Naive thymus-derived CD4-positive, alpha-beta T cell (primary cell): ENCODE results near the gene MFF. TPM values are rescaled to one million over a fixed set of nuclear protein-coding genes. Genes with fewer than 3 reads are reported as not detected.
A peak's percentile ranks its signal among the peaks of the same experiment; 100 is the strongest.

Experiments used
- ATAC-seq: fragments of 150-1000 bp; cut with Tn5 transposase; 2 replicates; pipeline ENCODE4 v1.10.0; 2021; ENCODE audit warnings: mild to moderate bottlenecking, moderate library complexity
- CTCF ChIA-PET: fragments of 350-600 bp; sonication (Branson Sonifier 250); formaldehyde crosslinking; loops from one replicate; lab custom pipeline; 2021; ENCODE audit warnings: antibody characterized with exemption; lab: Charles Lee
- POLR2A ChIA-PET: fragments of 350-600 bp; sonication (Branson Sonifier 250); formaldehyde crosslinking; loops from one replicate; lab custom pipeline; 2021; ENCODE audit warnings: antibody characterized with exemption, inconsistent platforms; lab: Charles Lee
- DNase-seq, 9 donors: peaks; one replicate each; pipeline versions ENCODE4 v3.0.0 to v3.0.0-alpha.2; 2020 to 2022; ENCODE audit warnings: mixed read lengths in 1 of 9
- H3K27ac ChIP-seq: one replicate; pipeline ENCODE4 v1.7.0; 2013; ENCODE audit warnings: mild to moderate bottlenecking, low read depth, low read length, moderate library complexity
- H3K27me3 ChIP-seq, 2 donors: one replicate each; pipeline ENCODE4 v1.7.0; 2013; ENCODE audit warnings: low read length in 2 of 2, mild to moderate bottlenecking in 2 of 2, moderate library complexity in 2 of 2; ENCODE audit not compliant: control insufficient read depth in 2 of 2, insufficient read depth in 2 of 2
- H3K36me3 ChIP-seq, 3 experiments: 1 replicate in 2 of 3; 2 replicates in 1 of 3; pipeline ENCODE4 v1.7.0; 2013; ENCODE audit warnings: low read length in 3 of 3, mild to moderate bottlenecking in 3 of 3, moderate library complexity in 1 of 3; ENCODE audit not compliant: insufficient read depth in 3 of 3, control insufficient read depth in 2 of 3
- H3K4me1 ChIP-seq, 2 donors: one replicate each; pipeline ENCODE4 v1.7.0; 2013; ENCODE audit warnings: low read length in 2 of 2, mild to moderate bottlenecking in 2 of 2, moderate library complexity in 1 of 2; ENCODE audit not compliant: control insufficient read depth in 2 of 2, insufficient read depth in 2 of 2
- H3K4me3 ChIP-seq: 2 replicates; pipeline ENCODE4 v1.7.0; 2013; ENCODE audit warnings: mild to moderate bottlenecking, low read length
- H3K9me3 ChIP-seq, 3 experiments: 1 replicate in 2 of 3; 2 replicates in 1 of 3; pipeline ENCODE4 v1.7.0; 2013; ENCODE audit warnings: low read length in 3 of 3; ENCODE audit not compliant: control insufficient read depth in 2 of 3
- H3K27ac Mint-ChIP-seq, 9 donors: one replicate each; pipeline ENCODE4 v1.8.0; 2020 to 2022; ENCODE audit warnings: mixed read lengths in 9 of 9, mild to moderate bottlenecking in 8 of 9, moderate library complexity in 5 of 9, inconsistent platforms in 2 of 9
- H3K27me3 Mint-ChIP-seq, 5 donors: one replicate each; pipeline ENCODE4 v1.8.0; 2021 to 2022; ENCODE audit warnings: mixed read lengths in 5 of 5, mild to moderate bottlenecking in 1 of 5
- H3K36me3 Mint-ChIP-seq, 5 donors: one replicate each; pipeline ENCODE4 v1.8.0; 2020 to 2022; ENCODE audit warnings: mixed read lengths in 5 of 5, mild to moderate bottlenecking in 3 of 5, inconsistent platforms in 1 of 5
- H3K4me1 Mint-ChIP-seq, 7 donors: one replicate each; pipeline ENCODE4 v1.8.0; 2020 to 2022; ENCODE audit warnings: mixed read lengths in 7 of 7, mild to moderate bottlenecking in 3 of 7, inconsistent platforms in 1 of 7
- H3K4me3 Mint-ChIP-seq, 10 donors: one replicate each; pipeline ENCODE4 v1.8.0; 2020 to 2022; ENCODE audit warnings: mild to moderate bottlenecking in 10 of 10, mixed read lengths in 10 of 10, moderate library complexity in 6 of 10, inconsistent platforms in 2 of 10
- H3K9me3 Mint-ChIP-seq, 11 donors: one replicate each; pipeline ENCODE4 v1.8.0; 2020 to 2022; ENCODE audit warnings: mixed read lengths in 11 of 11, mild to moderate bottlenecking in 4 of 11, inconsistent platforms in 1 of 11, moderate library complexity in 1 of 11
- intact Hi-C, 2 donors: fragments of 100-400 bp; cut with micrococcal nuclease; formaldehyde crosslinking; loops; one replicate each; pipeline ENCODE4 v1.15.1; 2023
- polyA plus RNA-seq, 2 donors: library from polyadenylated mRNA; unstranded; fragments of 300-500 nt; fragmentation: Illumina TruSeq; gene quantifications; one replicate each; pipeline ENCODE4 v1.2.3, GENCODE V29; 2021
- total RNA-seq, 6 experiments: library from RNA in 5 of 6; stranded (reverse) in 5 of 6; gene quantifications; 1 replicate in 5 of 6; 2 replicates in 1 of 6; pipeline ENCODE4 v1.2.3 and lab custom pipeline; 2021 to 2026

The MFF gene
- total and polyA plus RNA-seq, 7 experiments from 2014 or later, result 51.7 to 153 (median 63.1) TPM

GRCh38 chr2:227325839-227326195 lies 766 bp downstream of the MFF start:
- H3K9me3 Mint-ChIP-seq, result peaks cover 0 to 15% (median 0%) of the 10 kb centered on the region in 11 donors
- H3K36me3 Mint-ChIP-seq, result peaks cover 0 to 16% (median 5%) of the 10 kb centered on the region in 5 donors
- Histone ChIP-seq H3K9me3 (no peaks in the 10 kb centered on the region), H3K27me3 (no peaks in the 10 kb centered on the region), H3K27ac (peak overlapping the region; percentile 92), H3K4me1 (peaks cover 4 to 24% of the 10 kb centered on the region in 2 donors), H3K36me3 (peaks cover 0 to 10% (median 0%) of the 10 kb centered on the region in 3 experiments), H3K4me3 (peak overlapping the region; percentile 76)
- H3K4me3 Mint-ChIP-seq, result peak overlapping the region; percentile 91 to 97 (median 96)
- ATAC-seq (no peak), DNase-seq (peak in 1 of 9 donors; percentile 23)
- peak overlapping the region; percentile 83 to 97 (median 95) for H3K27ac Mint-ChIP-seq
- peaks cover 8 to 59% (median 46%) of the 10 kb centered on the region in 7 donors for H3K4me1 Mint-ChIP-seq
- intact Hi-C loops, result loop anchor here (1.0 to 5.0 kb wide), 6 partner anchors 89 to 1659 kb away; partner anchors contain the start of genes AGFG1 (in 2 of the 2), RHBDD1 (in 2 of the 2) and IRS1 (in 1 of the 2)
- ChIA-PET CTCF (no interaction called here), POLR2A (interaction anchor here (0.9 to 1.0 kb wide), 2 partner anchors 138 to 141 kb away, joined by 3 read pairs; no protein-coding TSS in a partner anchor)
- peaks cover 0 to 13% (median 0%) of the 10 kb centered on the region in 5 donors for H3K27me3 Mint-ChIP-seq

GRCh38 chr2:227326783-227327182 lies 1.7 kb downstream of the MFF start:
- no peak overlapping the region for H3K27ac Mint-ChIP-seq
- H3K4me1 ChIP-seq, result peaks cover 4 to 24% of the 10 kb centered on the region in 2 donors
- H3K27ac ChIP-seq, result no peak overlapping the region
- peak overlapping the region in 9 of 10 donors; percentile 39 to 97 (median 93) for H3K4me3 Mint-ChIP-seq
- no peak overlapping the region for H3K4me3 ChIP-seq
- ChIA-PET CTCF (no interaction called here), POLR2A (interaction anchor here (1.0 kb wide), 1 partner anchor 137 kb away, joined by 3 read pairs; no protein-coding TSS in a partner anchor)
- H3K27me3 Mint-ChIP-seq, result peaks cover 0 to 13% (median 0%) of the 10 kb centered on the region in 5 donors
- DNase-seq (no peak), ATAC-seq (no peak)
- H3K9me3 ChIP-seq, result no peaks in the 10 kb centered on the region
- no peaks in the 10 kb centered on the region for H3K27me3 ChIP-seq
- H3K36me3 Mint-ChIP-seq, result peaks cover 4 to 20% (median 8%) of the 10 kb centered on the region in 5 donors
- peaks cover 0 to 15% (median 0%) of the 10 kb centered on the region in 3 experiments for H3K36me3 ChIP-seq
- peaks cover 0 to 14% (median 0%) of the 10 kb centered on the region in 11 donors for H3K9me3 Mint-ChIP-seq
- intact Hi-C loops, result loop anchor here in 1 of 2 donors (5.0 kb wide), 1 partner anchor 1659 kb away; no protein-coding TSS in a partner anchor
- peaks cover 13 to 64% (median 46%) of the 10 kb centered on the region in 7 donors for H3K4me1 Mint-ChIP-seq

- DNase-seq (no peak), ATAC-seq (no peak)
- Histone ChIP-seq H3K4me3 (no peak overlapping the region), H3K27ac (no peak overlapping the region), H3K36me3 (peaks cover 0 to 55% (median 5%) of the 10 kb centered on the region in 3 experiments), H3K27me3 (no peaks in the 10 kb centered on the region), H3K4me1 (no peaks in the 10 kb centered on the region), H3K9me3 (no peaks in the 10 kb centered on the region)
- Mint-ChIP-seq H3K27me3 (no peaks in the 10 kb centered on the region), H3K4me1 (peaks cover 2 to 15% (median 8%) of the 10 kb centered on the region in 7 donors), H3K9me3 (no peaks in the 10 kb centered on the region), H3K4me3 (no peak overlapping the region), H3K27ac (no peak overlapping the region), H3K36me3 (peaks cover 21 to 65% (median 43%) of the 10 kb centered on the region in 5 donors)
- ChIA-PET POLR2A (no interaction called here), CTCF (no interaction called here)
- intact Hi-C loops, result no loop called here
These were observed 10.7 kb downstream of the MFF start for GRCh38 chr2:227335713-227336112.

GRCh38 chr2:227337442-227337841 lies 12.4 kb downstream of the MFF start:
- peaks cover 13 to 58% (median 34%) of the 10 kb centered on the region in 5 donors for H3K36me3 Mint-ChIP-seq
- DNase-seq, result no peak
- CTCF ChIA-PET, result interaction anchor here (0.6 kb wide), 2 partner anchors 21 to 42 kb away, joined by 3 to 4 read pairs; no protein-coding TSS in a partner anchor
- ATAC-seq, result no peak
- intact Hi-C loops, result no loop called here
- H3K4me1 Mint-ChIP-seq, result peaks cover 0 to 13% (median 4%) of the 10 kb centered on the region in 7 donors
- POLR2A ChIA-PET, result interaction anchor here (0.6 kb wide), 1 partner anchor 9 kb away, joined by 3 read pairs; no protein-coding TSS in a partner anchor
- Histone ChIP-seq H3K4me3 (no peak overlapping the region), H3K27ac (no peak overlapping the region), H3K27me3 (no peaks in the 10 kb centered on the region), H3K4me1 (no peaks in the 10 kb centered on the region), H3K36me3 (peaks cover 3 to 49% (median 5%) of the 10 kb centered on the region in 3 experiments), H3K9me3 (no peaks in the 10 kb centered on the region)
- H3K27me3 Mint-ChIP-seq, result no peaks in the 10 kb centered on the region
- H3K4me3 Mint-ChIP-seq, result no peak overlapping the region
- H3K9me3 Mint-ChIP-seq, result no peaks in the 10 kb centered on the region
- H3K27ac Mint-ChIP-seq, result no peak overlapping the region

GRCh38 chr2:227339098-227339599 lies 14.1 kb downstream of the MFF start:
- intact Hi-C loops, result no loop called here
- H3K4me1 Mint-ChIP-seq, result peaks cover 0 to 13% (median 0%) of the 10 kb centered on the region in 7 donors
- peaks cover 3 to 35% (median 6%) of the 10 kb centered on the region in 3 experiments for H3K36me3 ChIP-seq

GRCh38 chr2:227340106-227340505 lies 15.1 kb downstream of the MFF start:
- no peak for DNase-seq
- POLR2A ChIA-PET, result no interaction called here
- intact Hi-C loops, result no loop called here
- H3K27ac ChIP-seq, result no peak overlapping the region
- CTCF ChIA-PET, result no interaction called here
- no peaks in the 10 kb centered on the region for H3K27me3 ChIP-seq
- Mint-ChIP-seq H3K4me1 (peaks cover 0 to 9% (median 0%) of the 10 kb centered on the region in 7 donors), H3K4me3 (no peak overlapping the region), H3K27ac (no peak overlapping the region), H3K27me3 (no peaks in the 10 kb centered on the region), H3K36me3 (peaks cover 12 to 40% (median 30%) of the 10 kb centered on the region in 5 donors), H3K9me3 (no peaks in the 10 kb centered on the region)
- H3K36me3 ChIP-seq, result peaks cover 3 to 25% (median 6%) of the 10 kb centered on the region in 3 experiments
- H3K9me3 ChIP-seq, result no peaks in the 10 kb centered on the region
- no peak for ATAC-seq
- H3K4me1 ChIP-seq, result no peaks in the 10 kb centered on the region
- no peak overlapping the region for H3K4me3 ChIP-seq

More at GRCh38 chr2:227339098-227339599, 14.1 kb downstream of the MFF start:
- H3K27ac Mint-ChIP-seq, result peak overlapping the region in 1 of 9 donors; percentile 0
- ChIA-PET POLR2A (no interaction called here), CTCF (interaction anchor here (1.2 kb wide), 1 partner anchor 8 kb away, joined by 3 read pairs; no protein-coding TSS in a partner anchor)
- no peaks in the 10 kb centered on the region for H3K9me3 ChIP-seq
- no peaks in the 10 kb centered on the region for H3K9me3 Mint-ChIP-seq
- H3K36me3 Mint-ChIP-seq, result peaks cover 13 to 47% (median 36%) of the 10 kb centered on the region in 5 donors
- ATAC-seq (no peak), DNase-seq (no peak)
- H3K4me3 ChIP-seq, result no peak overlapping the region
- no peaks in the 10 kb centered on the region for H3K4me1 ChIP-seq
- no peaks in the 10 kb centered on the region for H3K27me3 Mint-ChIP-seq
- no peaks in the 10 kb centered on the region for H3K27me3 ChIP-seq
- no peak overlapping the region for H3K4me3 Mint-ChIP-seq
- no peak overlapping the region for H3K27ac ChIP-seq
